HG03439 (cell line): ENCODE measurements around the gene NTM.
"Not testable (repeated sequence)": the region's sequence is repeated elsewhere in the genome, so short reads cannot be mapped to it uniquely, and the experiment has no call there.

ENCODE experiments used
- ATAC-seq: cut with Tn5 transposase; IDR thresholded peaks from one replicate; pipeline ENCODE4 v1.9.1; 2021; ENCODE audit warnings: mild to moderate bottlenecking, moderate library complexity; ENCODE audit not compliant: unreplicated experiment

Gene NTM

DNA sequence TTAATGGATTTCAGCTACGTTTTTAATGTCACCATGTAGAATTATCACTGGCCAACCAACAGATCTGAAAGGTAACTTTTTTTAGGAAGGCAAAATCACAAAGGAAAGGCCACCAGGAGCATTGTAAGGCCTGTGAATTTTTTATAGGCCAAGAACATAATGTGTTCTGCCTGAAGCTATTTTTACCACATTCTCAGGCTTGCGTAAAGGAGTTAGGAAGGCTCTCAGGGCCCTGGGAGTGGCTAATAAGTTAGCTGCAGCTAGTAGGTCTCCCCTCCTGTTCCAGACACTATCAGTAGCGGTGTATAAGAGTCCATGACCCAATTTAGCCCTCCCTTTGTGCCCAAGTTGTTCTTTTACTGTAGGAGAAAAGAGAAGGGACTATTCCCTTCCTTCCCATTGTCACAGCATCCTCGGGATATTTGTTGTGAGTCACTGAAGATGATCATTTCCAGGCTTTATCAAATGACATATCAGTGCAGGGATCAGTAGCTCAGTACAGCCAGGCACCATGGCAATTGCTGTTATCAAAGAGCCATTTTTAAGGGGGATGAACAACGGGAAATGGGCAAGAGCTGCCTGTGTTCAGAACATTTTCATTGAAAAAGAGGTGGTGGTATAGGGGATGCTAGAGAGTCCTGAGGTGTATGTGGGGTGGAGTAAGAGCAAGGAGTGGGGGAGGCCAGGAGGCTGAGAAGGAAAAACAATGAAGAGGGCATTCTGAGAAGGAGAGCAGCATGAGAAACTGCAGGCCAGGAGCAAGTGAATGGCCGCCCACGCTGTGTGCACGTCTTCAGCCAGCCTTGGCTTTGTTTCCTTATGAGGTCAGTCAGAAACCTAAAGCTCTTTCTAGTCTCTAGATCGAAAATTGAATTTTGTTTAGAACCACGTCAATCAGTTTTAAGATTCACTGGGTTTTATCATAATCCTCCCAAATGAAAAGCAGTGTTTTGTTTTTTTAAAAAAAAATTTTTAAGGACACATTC, 940.3 kb downstream of the NTM start:
- no peak for ATAC-seq

DNA sequence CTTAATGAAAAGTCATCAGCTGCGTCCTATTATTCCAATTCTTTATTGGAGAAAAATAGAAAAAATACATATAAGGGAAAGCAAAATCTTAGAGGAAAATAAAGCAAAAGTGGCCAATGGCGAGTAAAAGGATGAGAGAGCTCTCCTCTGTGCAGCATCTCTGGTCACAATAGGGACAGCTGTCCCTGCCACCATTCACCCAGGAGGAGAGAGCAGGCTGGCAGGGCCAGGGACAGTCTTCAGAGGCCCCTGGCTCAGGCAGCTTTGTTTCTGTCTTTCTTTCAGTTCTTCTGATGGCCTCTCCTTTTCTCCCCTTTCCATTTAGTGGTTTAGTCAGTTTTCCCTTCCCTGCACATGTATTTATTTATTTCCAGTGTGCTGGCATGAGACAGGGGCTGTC, 941.3 kb downstream of the NTM start:
- no peak for ATAC-seq

DNA sequence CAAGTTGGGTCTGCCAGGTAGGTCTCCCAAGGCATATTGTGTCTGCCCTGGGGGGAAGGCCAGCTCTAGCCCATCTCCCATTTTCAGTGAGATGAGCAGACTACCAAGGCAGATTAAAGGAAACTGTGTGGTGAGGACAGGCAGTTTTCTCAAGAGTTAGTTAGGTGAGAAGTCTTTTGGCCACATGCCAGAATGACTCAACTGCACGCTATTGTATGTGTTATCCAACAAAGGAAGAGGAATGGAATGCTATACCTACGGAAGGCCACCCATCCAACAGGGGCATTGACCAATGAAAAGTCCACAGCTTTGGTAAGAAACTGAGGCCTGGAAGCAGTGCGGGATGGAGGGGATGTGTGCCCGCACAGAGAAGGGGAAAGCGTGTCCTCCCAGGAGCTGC, 941.7 kb downstream of the NTM start:
- ATAC-seq, result no peak

DNA sequence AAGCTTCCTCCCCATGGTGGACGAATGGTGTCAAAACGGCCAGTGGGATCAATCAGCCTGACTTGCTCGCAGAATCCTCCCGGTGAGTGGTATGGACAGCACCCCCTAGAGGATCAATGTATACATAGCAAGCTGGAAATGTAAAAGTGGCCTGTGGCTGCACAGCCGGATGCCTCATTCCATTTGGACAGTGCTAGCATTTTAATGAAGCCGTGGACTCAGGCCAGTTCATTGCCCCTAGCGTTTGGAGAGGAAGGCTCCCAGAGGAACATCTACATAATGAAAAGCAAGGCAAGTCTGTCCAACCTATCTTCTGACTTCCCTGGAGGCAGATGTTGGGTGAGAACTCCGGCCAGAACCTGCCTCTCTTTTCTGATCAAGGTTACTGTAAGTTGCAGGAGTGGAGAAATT, 942.3 kb downstream of the NTM start:
- peak; percentile 49 for ATAC-seq

DNA sequence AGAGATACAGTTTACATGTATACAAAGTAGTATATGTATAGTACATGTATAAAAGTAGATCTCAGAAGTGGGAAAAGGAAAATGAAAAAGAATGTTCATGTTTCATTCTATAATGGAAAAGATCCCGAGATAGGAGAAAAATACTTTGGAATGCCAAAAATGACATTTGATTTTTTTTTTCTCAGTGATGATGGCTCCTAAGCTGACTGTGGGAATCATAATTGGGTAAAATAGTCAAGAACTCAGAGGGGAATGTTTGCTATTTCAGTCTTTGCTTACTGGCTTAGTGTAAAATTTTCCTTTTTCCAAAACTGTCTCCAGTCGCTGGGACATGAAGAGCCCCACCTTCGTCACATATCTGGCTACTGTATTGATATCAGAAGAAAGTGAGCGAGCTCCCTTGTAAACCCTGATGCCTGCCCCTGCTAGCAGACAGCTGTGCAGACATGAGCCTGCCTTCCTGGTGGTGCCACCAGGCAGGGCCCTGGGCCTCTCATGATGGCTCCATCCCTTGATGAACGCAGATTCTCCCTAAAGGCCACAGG, 944.6 kb downstream of the NTM start:
- no peak for ATAC-seq

DNA sequence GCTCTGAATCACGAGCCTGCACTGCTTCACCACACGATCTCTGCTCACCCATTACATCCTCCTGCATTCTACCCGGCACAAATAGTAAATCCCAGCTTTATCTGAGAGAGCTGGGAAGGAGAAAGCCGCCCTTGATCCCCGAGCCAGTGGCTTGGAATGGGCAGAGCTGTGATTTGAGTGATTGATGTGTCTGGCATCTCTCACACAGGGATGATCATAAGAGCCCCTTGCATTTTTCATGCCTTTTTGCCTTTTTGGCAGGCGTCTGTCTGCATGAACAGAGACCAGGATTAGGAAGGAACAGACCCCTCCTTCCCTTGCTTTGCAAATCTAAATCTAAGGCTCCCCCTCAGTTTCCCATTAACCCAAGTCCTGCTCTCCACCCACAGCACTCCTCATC, 945.3 kb downstream of the NTM start:
- no peak for ATAC-seq

DNA sequence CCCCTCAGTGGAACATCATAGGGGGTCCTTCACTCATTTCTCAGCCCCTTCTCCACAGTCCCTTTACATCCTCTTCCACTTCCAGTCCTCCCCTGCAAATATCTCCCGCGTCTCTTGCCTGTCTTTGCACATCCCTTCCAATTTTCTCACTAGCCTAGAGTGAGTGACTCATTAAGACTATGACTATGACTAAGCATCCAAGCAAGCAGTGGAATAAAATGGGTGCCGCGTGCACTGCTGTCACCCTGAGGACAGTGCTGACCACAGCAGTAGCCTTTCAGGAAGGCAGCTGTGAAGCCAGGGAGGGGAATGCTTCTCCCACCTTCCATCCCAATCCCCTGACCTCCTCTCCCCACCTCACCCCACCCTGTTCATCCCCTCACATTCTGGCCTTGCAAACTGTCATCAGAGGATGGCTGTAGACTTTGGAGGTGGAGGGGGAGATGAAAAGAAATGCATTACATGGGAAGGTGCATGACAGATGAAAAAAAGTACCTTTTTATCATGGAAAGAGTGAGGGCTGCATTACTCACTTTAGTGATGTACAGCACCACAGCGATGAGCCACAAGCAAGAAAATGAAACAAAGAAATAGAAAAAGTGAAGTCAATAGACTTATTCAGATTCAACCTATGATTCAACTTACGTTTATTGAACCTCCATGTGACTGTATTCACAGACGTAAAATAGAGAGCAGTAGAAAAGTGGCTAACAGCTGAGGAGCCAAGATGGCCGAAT, 948.2 kb downstream of the NTM start:
- no peak for ATAC-seq

DNA sequence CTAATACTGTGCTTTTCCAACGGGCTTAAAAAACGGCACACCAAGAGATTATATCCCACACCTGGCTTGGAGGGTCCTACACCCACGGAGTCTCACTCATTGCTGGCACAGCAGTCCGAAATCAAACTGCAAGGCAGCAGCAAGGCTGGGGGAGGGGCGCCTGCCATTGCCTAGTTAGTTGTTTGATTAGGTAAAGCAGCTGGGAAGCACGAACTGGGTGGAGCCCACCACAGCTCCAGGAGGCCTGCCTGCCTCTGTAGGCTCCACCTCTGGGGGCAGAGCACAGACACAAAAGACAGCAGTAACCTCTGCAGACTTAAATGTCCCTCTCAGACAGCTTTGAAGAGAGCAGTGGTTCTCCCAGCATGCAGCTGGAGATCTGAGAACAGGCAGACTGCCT, 949.0 kb downstream of the NTM start:
- not testable (repeated sequence) for ATAC-seq

DNA sequence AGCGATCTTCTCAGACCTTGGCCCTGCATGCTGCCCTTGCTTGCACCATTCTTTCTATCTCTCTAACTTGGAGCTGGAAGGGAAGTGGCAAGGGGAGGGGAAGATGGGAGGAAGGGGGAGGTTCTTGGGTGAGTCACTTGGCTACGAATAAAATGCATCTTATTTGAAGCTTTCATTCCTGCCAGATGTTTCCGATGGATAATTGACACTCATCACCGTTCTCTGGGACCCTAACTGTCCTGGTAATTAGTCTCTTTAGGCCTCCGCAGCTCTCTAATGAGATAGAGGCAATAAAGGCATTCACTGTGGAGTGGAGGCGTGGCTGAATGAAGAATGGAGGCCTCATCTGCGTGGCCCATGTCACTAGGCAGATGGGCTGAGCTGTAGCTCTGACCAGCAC, 960.1 kb downstream of the NTM start:
- no peak for ATAC-seq

DNA sequence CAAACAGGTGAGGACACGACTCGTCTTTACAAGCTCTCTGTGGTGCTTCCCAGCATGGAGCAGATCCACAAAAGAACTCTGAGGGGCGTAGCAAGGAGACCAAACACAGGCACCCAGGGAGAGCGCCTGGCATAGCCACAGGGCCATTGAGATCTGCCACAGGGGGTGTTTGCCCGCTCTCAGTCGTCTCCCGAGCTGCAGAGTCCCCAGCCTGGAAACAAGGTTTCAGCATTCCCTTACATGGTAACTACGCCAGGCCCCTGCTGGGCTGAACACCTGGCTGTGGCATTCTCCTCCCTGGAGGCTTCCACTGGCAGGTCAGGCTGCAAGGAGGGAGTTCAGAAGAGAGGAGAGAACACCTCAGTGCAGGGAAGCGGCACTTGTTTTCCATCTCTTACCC, 962.1 kb downstream of the NTM start:
- ATAC-seq, result no peak

DNA sequence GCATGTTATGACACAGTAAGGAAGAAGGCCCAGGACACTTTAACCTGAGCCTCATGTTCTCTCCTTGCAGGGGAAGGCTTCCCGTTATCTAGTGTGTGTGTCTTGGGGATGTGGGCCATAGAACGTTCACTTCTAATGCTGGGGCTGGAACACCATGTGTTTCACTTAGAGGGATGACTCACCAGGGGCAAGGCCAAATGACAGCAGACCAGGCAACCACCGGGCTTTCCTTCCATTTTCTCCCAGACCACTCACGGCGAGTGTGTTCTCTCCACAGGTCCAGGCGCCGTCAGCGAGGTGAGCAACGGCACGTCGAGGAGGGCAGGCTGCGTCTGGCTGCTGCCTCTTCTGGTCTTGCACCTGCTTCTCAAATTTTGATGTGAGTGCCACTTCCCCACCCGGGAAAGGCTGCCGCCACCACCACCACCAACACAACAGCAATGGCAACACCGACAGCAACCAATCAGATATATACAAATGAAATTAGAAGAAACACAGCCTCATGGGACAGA, 964.4 kb downstream of the NTM start:
- no peak for ATAC-seq

DNA sequence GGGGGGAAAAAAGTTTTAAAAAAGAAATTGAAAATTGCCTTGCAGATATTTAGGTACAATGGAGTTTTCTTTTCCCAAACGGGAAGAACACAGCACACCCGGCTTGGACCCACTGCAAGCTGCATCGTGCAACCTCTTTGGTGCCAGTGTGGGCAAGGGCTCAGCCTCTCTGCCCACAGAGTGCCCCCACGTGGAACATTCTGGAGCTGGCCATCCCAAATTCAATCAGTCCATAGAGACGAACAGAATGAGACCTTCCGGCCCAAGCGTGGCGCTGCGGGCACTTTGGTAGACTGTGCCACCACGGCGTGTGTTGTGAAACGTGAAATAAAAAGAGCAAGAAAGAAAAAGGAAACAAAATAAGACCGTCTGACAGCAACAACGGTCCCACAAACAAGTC, 964.9 kb downstream of the NTM start:
- no peak for ATAC-seq

DNA sequence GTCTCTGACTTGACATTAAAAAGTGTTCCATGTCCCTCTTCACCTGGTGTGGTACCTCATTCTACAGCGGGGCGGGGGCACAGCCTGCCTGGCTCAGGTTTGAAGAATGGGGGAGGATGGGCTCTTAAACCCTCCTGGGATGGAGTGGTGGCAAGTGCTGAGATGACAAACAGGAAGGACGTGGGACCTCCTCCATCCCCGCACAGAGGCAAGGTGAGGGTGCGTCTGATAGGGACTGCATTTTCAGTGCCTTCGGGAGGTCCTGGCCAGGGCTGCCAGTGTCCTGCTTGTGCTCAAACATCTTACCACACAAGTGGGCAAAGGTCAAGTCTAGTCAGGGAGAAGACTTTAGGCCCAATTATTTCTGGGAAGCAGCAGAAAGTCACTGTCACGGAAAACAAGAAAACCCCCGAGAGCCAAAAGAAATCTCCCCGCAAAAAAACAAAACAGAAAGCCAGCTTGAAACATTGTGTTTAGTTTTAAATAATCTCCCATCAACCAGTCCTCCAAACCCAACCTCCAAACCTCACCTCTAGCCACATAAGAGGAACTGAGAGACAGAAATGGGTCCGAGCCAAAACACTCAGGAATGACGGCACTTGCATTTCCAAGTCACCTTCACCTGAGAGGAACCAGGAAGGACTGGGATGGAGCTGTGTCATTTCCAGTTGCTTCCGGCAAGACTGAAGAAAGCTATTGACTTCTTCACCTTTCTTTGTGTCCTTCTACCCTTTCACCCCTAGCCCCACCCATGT, 966.5 kb downstream of the NTM start:
- no peak for ATAC-seq

DNA sequence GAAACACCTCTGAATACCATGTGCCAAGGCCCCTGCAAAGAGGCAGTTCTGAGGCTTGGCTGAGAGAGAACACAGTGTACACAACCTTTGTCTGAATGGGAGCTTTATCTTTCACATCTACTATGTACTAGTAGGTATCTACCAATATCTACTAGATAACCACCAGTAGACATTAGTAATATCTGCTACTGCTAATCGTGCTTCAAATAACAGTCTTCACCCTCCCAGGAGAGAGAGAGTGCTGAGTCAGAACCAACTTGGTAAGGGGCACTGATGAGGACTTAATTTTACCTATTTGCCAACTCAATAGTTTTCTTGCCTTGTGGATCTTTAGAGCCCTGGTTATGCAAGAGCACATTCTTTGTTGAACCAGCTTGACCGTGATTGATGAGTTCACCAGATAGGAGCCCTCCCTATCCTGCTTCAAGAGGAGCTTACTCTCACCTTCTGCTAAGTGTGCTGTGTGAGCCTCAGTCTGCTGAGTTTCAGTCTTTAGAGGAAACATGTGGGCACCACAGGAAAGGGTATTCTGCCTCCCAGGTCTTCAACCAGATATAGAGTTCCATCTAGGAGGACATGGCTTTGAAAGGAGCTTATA, 967.5 kb downstream of the NTM start:
- ATAC-seq, result no peak

DNA sequence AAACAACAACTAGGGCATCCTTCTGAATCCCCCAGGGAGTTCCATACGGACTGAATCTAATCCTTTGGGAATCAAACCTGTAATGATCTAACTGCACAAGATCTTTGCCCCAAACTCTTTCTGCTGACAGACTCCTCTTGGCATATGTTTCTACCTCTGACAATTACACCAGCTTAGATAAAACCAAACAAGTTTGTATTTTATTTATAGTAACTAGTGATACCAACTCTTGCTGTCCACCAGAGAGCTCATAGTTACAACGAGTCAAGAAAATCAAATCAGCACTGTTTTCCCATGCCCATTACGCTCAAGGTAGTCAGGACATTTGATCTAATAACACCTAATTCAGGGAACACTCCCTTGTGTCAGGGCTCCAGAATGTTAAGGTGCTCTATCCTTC, 972.0 kb downstream of the NTM start:
- ATAC-seq, result no peak

DNA sequence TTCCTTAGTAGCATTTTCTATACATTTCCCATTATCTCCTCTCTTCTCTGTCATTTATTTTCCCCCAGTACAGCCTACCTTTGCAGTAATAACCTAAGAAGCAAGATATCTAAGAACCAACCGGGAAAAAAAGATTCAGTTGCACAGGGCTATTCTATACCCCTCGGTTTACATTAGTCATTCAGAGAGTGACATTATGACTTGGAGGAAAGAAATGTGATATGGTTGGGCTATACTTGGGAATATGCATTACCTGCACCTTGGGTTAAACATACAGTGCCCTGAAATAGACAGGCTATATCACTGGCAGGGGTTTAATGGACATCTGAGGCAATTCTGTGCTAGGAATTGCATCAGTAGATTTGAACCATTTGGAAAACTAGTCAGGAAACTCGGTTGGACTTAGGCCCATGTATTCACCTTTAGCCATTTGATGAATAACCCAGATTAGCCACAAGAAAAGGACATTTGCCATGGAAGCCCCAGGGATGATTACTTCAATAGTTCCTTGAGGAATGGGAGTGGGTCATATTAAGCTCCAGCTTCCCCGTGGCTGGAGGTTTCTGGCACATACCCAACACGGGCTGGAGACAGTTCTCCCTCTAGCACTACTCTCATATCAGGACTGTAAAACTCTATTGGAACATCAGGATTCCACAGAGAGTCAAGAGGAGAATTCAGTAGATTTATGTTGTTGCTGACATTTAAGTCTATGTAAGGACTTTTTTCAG, 973.2 kb downstream of the NTM start:
- peak; percentile 89 for ATAC-seq

DNA sequence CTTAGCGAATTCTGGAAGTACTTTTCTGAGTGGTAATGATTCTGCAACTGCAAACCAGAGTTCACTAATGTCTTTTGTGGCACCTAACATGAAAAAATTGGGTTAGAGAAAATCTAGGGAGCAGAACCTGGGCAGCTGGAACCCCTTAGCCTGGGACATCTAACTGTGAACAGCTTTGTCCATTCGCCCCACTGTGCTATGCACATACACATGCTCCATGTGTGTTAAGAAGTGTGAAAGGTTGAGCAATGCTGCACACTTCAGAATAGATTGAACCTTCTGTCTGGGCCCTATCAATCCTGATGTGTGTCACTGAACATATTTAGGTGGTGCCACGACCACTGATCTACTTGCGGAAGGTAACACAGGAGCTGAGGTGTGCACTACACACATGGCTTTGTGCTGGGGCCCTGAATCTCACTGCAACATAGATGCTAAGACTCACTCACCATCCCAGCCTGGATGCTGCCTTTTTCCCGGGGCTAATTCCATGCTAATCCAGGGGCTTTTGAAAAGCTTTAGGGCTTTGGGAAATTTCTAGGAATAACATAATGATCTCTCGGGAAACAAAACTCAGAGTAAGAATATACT, 976.2 kb downstream of the NTM start:
- no peak for ATAC-seq

DNA sequence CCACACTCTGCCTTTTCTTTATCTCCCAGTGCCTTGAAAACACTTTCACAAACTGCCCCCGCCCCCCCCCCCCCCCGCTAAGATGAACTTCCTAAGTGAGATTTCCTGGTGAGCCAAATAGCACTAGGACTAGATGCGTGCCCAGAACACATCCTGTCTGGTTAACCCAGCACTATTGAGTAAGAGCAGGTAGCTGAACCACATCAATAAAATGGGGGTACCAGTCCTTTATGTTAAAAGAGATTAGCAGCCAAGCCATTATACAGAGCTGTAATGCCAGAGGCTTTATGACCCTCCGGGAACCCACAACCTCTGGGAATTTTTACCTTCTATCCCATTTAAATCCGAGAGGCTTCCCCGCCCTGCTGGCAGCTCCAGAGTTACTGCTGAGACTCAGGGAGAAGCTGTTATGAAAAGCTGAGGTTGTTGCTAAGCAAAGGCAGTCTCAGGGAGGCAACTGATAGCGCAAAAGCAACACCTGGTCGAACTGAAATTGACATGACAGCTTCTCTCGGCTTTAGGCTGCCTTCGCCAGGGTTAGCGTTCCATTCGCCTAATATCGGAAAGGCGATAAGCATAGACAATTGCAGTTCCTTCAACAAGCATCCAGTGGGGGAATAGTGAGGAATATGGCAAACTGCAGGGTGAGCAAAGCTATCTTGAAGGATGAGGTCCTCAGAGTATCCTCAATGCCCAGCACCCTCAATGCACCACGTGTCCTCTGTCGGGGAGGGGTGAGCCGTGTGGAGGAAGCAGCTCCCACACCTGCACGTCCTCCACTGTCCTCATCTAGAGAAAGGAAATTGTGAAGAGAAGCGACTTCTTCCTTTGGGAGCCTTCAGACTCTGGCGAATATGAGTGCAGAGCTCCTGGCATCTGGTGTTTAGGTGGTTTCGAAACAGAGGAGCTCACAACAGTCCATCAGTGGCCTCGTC, 977.0 kb downstream of the NTM start:
- ATAC-seq, result no peak
